GM12878 (cell line): Measurements from ENCODE around the gene AP2A2. TPM values are rescaled to one million over a fixed set of nuclear protein-coding genes. Genes with fewer than 3 reads are reported as not detected.

Source experiments
- ETV6 ChIP-seq, 2 experiments: fragments of 450-650 bp in 1 of 2; IDR thresholded peaks in 1 of 2; conservative IDR thresholded peaks in 1 of 2; 2 replicates each; pipeline ENCODE4 v1.6.1; 2014; ENCODE audit warnings: antibody characterized with exemption in 1 of 2, borderline replicate concordance in 1 of 2, low read depth in 1 of 2, mild to moderate bottlenecking in 1 of 2, moderate library complexity in 1 of 2
- HDGF ChIP-seq: fragments of 450-650 bp; IDR thresholded peaks from 2 replicates; pipeline ENCODE4 v1.6.1; 2016; ENCODE audit warnings: antibody characterized with exemption
- MEF2A ChIP-seq: IDR thresholded peaks from 2 replicates; pipeline ENCODE4 v1.6.1; 2011; ENCODE audit warnings: low read depth, mild to moderate bottlenecking, low read length, moderate library complexity; ENCODE audit not compliant: insufficient read depth
- POLR2AphosphoS2 ChIP-seq: IDR thresholded peaks from 2 replicates; pipeline ENCODE4 v1.6.1; 2011; ENCODE audit warnings: low read depth, mild to moderate bottlenecking, low read length, improper control_type of control experiment, moderate library complexity
- POLR2AphosphoS5 ChIP-seq: IDR thresholded peaks from 2 replicates; pipeline ENCODE4 v1.6.1; 2011; ENCODE audit warnings: mild to moderate bottlenecking, low read length, inconsistent platforms
- STAT1 ChIP-seq: fragments of 450-650 bp; conservative IDR thresholded peaks from 2 replicates; pipeline ENCODE4 v1.6.1; 2014; ENCODE audit warnings: antibody characterized with exemption, mild to moderate bottlenecking
- STAT3 ChIP-seq: IDR thresholded peaks from 2 replicates; pipeline ENCODE4 v1.6.1; 2011; ENCODE audit warnings: low read depth, low read length, improper control_type of control experiment
- ZNF217 ChIP-seq: fragments of 450-650 bp; IDR thresholded peaks from 2 replicates; pipeline ENCODE4 v1.6.1; 2017; ENCODE audit warnings: antibody characterized with exemption, mild to moderate bottlenecking
- ZNF24 ChIP-seq: fragments of 450-650 bp; IDR thresholded peaks from 2 replicates; pipeline ENCODE4 v1.6.1; 2017; ENCODE audit warnings: antibody characterized with exemption, mild to moderate bottlenecking
- polyA plus RNA-seq, 11 experiments: library from polyadenylated mRNA; depleted of rRNA in 4 of 11; unstranded in 6 of 11; stranded (reverse) in 5 of 11; fragments of >200 nt; fragmentation: Nextera tagmentation in 4 of 11; fragmentation: Illumina TruSeq in 1 of 11; extraction: Ambion mirVana in 4 of 11; extraction: Trizol in 1 of 11; gene quantifications; 1 replicate in 1 of 11; 2 replicates in 10 of 11; pipeline versions ENCODE4 v1.2.1 to v1.2.3, GENCODE V29; 2011 to 2016; ENCODE audit warnings: inconsistent platforms in 2 of 11, missing spikeins in 2 of 11, low read depth in 1 of 11
- total RNA-seq, 4 experiments: library from RNA; depleted of rRNA in 3 of 4; stranded (reverse); fragments of >200 nt in 3 of 4; fragmentation: Illumina TruSeq in 1 of 4; extraction: Trizol in 1 of 4; gene quantifications; 2 replicates each; pipeline versions ENCODE4 v1.2.1 to v1.2.3, GENCODE V29; 2013 to 2021
- TF ChIP-seq, protein P1 (sequence below): fragments of 450-650 bp; IDR thresholded peaks from 2 replicates; pipeline ENCODE4 v1.6.1; 2017; ENCODE audit warnings: low read depth, mild to moderate bottlenecking, moderate library complexity
- TF ChIP-seq, protein P2 (sequence below): IDR thresholded peaks from 2 replicates; pipeline ENCODE4 v1.6.1; 2012; ENCODE audit warnings: improper control_type of control experiment, low read depth, low read length; ENCODE audit not compliant: insufficient replicate concordance

AP2A2 gene
- total and polyA plus RNA-seq, 10 of the 15 experiments (the other 5 are each of a cell fraction or from before 2014, with no cell fraction given) = 0.58 to 48.8 (median 18.2) TPM

- TF ChIP-seq STAT1 (no peak), MEF2A (no peak), ETV6 (conservative IDR thresholded peaks at IDR 0.05 in 1 of 2, IDR thresholded peaks at IDR 0.05 in 1 of 2; ENCODE audit: borderline replicate concordance in 1 of 2, low read depth in 1 of 2) (no peak), ZNF217 (no peak), HDGF (no peak), POLR2AphosphoS2 (no peak), POLR2AphosphoS5 (no peak), STAT3 (no peak), ZNF24 (no peak)
- TF ChIP-seq, protein P1, sequence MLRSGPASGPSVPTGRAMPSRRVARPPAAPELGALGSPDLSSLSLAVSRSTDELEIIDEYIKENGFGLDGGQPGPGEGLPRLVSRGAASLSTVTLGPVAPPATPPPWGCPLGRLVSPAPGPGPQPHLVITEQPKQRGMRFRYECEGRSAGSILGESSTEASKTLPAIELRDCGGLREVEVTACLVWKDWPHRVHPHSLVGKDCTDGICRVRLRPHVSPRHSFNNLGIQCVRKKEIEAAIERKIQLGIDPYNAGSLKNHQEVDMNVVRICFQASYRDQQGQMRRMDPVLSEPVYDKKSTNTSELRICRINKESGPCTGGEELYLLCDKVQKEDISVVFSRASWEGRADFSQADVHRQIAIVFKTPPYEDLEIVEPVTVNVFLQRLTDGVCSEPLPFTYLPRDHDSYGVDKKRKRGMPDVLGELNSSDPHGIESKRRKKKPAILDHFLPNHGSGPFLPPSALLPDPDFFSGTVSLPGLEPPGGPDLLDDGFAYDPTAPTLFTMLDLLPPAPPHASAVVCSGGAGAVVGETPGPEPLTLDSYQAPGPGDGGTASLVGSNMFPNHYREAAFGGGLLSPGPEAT = no peak
- TF ChIP-seq, protein P2, sequence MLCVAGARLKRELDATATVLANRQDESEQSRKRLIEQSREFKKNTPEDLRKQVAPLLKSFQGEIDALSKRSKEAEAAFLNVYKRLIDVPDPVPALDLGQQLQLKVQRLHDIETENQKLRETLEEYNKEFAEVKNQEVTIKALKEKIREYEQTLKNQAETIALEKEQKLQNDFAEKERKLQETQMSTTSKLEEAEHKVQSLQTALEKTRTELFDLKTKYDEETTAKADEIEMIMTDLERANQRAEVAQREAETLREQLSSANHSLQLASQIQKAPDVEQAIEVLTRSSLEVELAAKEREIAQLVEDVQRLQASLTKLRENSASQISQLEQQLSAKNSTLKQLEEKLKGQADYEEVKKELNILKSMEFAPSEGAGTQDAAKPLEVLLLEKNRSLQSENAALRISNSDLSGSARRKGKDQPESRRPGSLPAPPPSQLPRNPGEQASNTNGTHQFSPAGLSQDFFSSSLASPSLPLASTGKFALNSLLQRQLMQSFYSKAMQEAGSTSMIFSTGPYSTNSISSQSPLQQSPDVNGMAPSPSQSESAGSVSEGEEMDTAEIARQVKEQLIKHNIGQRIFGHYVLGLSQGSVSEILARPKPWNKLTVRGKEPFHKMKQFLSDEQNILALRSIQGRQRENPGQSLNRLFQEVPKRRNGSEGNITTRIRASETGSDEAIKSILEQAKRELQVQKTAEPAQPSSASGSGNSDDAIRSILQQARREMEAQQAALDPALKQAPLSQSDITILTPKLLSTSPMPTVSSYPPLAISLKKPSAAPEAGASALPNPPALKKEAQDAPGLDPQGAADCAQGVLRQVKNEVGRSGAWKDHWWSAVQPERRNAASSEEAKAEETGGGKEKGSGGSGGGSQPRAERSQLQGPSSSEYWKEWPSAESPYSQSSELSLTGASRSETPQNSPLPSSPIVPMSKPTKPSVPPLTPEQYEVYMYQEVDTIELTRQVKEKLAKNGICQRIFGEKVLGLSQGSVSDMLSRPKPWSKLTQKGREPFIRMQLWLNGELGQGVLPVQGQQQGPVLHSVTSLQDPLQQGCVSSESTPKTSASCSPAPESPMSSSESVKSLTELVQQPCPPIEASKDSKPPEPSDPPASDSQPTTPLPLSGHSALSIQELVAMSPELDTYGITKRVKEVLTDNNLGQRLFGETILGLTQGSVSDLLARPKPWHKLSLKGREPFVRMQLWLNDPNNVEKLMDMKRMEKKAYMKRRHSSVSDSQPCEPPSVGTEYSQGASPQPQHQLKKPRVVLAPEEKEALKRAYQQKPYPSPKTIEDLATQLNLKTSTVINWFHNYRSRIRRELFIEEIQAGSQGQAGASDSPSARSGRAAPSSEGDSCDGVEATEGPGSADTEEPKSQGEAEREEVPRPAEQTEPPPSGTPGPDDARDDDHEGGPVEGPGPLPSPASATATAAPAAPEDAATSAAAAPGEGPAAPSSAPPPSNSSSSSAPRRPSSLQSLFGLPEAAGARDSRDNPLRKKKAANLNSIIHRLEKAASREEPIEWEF = no peak
These were observed 22.1 kb downstream of the AP2A2 start (continued) for GRCh38 chr11:947744-948143.
